H1 (cell line): ENCODE measurements around the gene OR52I2. TPM values are rescaled to one million over a fixed set of nuclear protein-coding genes. Genes with fewer than 3 reads are reported as not detected.

Source experiments
- BACH1 ChIP-seq: IDR thresholded peaks from 2 replicates; pipeline ENCODE4 v1.6.1; 2012; ENCODE audit warnings: low read length, improper control_type of control experiment
- CHD2 ChIP-seq: IDR thresholded peaks from 2 replicates; pipeline ENCODE4 v1.6.1; 2012; ENCODE audit warnings: low read length, improper control_type of control experiment
- CHD7 ChIP-seq: fragments of 300-600 bp; sonication (generic); IDR thresholded peaks from 2 replicates; pipeline ENCODE4 v1.7.1; 2012; ENCODE audit warnings: low read length, moderate library complexity, mild to moderate bottlenecking, inconsistent platforms; ENCODE audit not compliant: insufficient replicate concordance
- EGR1 ChIP-seq: IDR thresholded peaks from 2 replicates; pipeline ENCODE4 v1.6.1; 2011; ENCODE audit warnings: low read depth, low read length, borderline replicate concordance
- FOSL1 ChIP-seq: IDR thresholded peaks from 2 replicates; pipeline ENCODE4 v1.6.1; 2011; ENCODE audit warnings: mild to moderate bottlenecking, low read depth, low read length, moderate library complexity; ENCODE audit not compliant: insufficient read depth
- NANOG ChIP-seq: IDR thresholded peaks from 2 replicates; pipeline ENCODE4 v1.6.1; 2011; ENCODE audit warnings: low read length, low read depth, mild to moderate bottlenecking, inconsistent platforms; ENCODE audit not compliant: insufficient read depth, poor library complexity, severe bottlenecking
- PHF8 ChIP-seq: fragments of 200-600 bp; sonication (generic); conservative IDR thresholded peaks from 2 replicates; pipeline ENCODE4 v1.7.1; 2012; ENCODE audit warnings: low read depth, mild to moderate bottlenecking, inconsistent platforms, low read length, moderate library complexity
- SP1 ChIP-seq: IDR thresholded peaks from 2 replicates; pipeline ENCODE4 v1.6.1; 2011; ENCODE audit warnings: low read depth, low read length
- polyA plus RNA-seq, 7 experiments: library from polyadenylated mRNA; depleted of rRNA in 3 of 7; stranded (reverse) in 5 of 7; unstranded in 2 of 7; fragments of >200 nt in 5 of 7; fragments of 200-250 nt in 2 of 7; gene quantifications; 1 replicate in 5 of 7; 2 replicates in 1 of 7; 4 replicates in 1 of 7; pipeline versions ENCODE4 v1.2.1 to v1.2.3, GENCODE V29; 2011 to 2013; ENCODE audit warnings: missing spikeins in 2 of 7, mixed read lengths in 2 of 7
- total RNA-seq: library from RNA; stranded (reverse); fragmentation: NEBNext Ultra II Directional; extraction: Animal tissue kit (Norgen Biotek cat#: 25700); gene quantifications from 2 replicates; pipeline ENCODE4 v1.2.1, GENCODE V29; 2021

OR52I2 gene
- total and polyA plus RNA-seq, 2 of the 8 experiments (the other 6 are each of a cell fraction or from before 2014, with no cell fraction given) = not detected

DNA sequence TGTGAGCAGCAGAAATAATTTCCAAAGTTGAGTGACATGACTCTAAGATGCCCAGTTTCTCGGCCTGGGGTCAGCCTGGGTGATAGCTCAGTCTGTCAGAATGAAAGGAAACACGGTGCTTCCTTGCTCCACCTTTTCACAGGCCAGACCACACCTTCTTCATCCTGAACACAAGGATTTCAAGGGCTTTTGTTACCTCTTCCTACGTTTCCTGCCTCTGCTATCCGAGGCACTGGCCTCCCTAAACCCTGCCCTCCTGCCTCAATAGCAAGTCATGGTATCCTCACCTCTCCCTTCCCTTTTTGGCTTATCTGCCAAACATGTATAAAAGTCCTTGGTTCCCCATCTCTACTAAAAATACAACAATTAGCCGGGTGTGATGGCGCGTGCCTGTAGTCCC is 60.5 kb downstream of the OR52I2 start (continued):
- TF ChIP-seq CHD7 (no peak), BACH1 (no peak), FOSL1 (no peak), CHD2 (no peak), SP1 (no peak), NANOG (no peak), EGR1 (no peak), PHF8 (no peak)
